GM12801 (cell line): Measurements from ENCODE around the gene GPSM1.

Experiments
- CTCF ChIP-seq: IDR thresholded peaks from one replicate; pipeline ENCODE4 v1.5.1; 2011; ENCODE audit warnings: control low read depth; ENCODE audit not compliant: insufficient read length; ENCODE audit errors: extremely low read depth

Gene GPSM1

DNA sequence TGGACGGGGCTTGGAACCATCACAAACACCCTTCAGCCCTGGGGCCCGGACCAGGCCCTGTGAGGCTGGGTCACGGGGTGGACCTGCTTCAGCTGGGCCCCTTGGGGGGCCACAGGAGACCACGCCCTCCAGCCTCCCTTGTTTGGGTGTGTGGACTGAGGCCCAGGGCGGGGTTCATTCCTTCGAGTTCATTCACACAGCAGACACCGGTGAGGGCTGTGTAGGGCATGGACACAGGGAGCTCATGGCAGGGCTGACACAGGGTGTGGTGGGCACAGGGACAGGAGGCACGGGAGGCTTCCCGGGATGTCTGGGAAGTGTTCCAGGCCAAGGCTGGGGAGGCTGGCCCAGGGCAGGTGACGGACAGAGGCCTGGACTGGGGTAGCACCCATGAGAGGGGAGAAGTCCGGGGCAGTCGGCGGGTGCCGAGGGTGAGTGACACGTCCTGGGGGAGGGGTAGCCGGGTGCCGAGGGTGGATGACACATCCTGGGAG lies 27.3 kb downstream of the GPSM1 start:
- TF ChIP-seq CTCF: no peak

GRCh38 chr9:136355616-136356557 lies 28.5 kb downstream of the GPSM1 start:
- TF ChIP-seq CTCF: no peak

DNA sequence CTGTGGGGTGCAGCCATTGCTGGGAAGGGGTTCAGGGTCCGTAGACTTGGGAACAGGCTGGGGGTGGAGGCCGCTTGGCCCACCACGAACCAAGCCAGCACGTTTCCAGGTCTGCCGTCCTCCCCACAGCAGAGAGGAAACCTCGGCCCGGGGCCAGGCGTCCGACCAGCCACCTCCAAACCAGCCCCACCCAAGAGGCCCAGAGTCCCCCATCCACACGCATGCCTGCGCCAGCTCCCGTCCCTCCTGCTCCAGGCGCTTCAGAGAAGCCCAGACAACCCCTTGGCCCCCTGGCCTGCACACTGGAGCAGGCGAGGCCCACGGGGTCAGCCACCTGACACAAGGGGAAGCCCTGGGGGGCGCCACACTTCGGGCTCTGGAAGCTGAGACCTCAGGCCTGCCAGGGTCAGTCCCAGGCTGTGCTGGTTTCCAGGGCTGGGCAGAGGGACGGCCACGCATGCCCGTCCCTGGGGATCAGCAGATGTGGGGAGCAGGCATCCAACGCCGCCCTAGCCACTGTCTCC lies 29.9 kb downstream of the GPSM1 start:
- TF ChIP-seq CTCF: no peak

DNA sequence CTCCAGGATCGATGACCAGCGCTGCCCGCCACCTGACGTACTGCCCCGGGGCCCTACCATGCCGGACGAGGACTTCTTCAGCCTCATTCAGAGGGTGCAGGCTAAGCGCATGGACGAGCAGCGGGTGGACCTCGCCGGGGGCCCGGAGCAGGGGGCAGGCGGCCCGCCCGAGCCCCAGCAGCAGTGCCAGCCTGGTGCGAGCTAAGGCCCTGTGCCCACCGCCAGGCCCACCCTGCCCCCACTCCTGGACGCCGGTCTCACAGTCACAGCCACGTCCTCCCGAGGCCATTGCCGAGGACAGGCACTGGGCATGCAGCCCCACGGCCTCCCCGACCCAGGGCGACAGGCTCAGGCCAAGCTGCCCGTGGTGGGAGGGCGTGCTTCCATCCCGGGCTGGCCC lies 30.7 kb downstream of the GPSM1 start:
- TF ChIP-seq CTCF: no peak

- no peak for TF ChIP-seq CTCF
Observed at GRCh38 chr9:136358888-136359287, 31.5 kb downstream of the GPSM1 start.

- TF ChIP-seq CTCF: no peak
Observed at GRCh38 chr9:136359774-136360718, 32.7 kb downstream of the GPSM1 start.
